Jurkat, Clone E6-1 (cell line): ENCODE data around the gene IRX2.

Experiments used
- DNase-seq: peaks from one replicate; pipeline ENCODE4 v3.0.0-alpha.2; 2011; ENCODE audit warnings: low read depth, low spot score
- H3K4me3 ChIP-seq: 2 replicates; pipeline ENCODE4 v1.5.1; 2011; ENCODE audit warnings: mild to moderate bottlenecking, low read length, control low read depth, moderate library complexity

IRX2 gene

GRCh38 chr5:2702096-2702879 is 49.2 kb downstream of the IRX2 start:
- DNase-seq = no peak
- H3K4me3 ChIP-seq = no peak overlapping the region

- DNase-seq = no peak
- no peak overlapping the region for H3K4me3 ChIP-seq
Observed at GRCh38 chr5:2701592-2701991, 49.9 kb downstream of the IRX2 start.

GRCh38 chr5:2700876-2701275 is 50.6 kb downstream of the IRX2 start:
- H3K4me3 ChIP-seq = no peak overlapping the region
- no peak for DNase-seq

- DNase-seq = no peak
- H3K4me3 ChIP-seq = no peak overlapping the region
Observed at GRCh38 chr5:2699686-2700085, 51.8 kb downstream of the IRX2 start.

- no peak for DNase-seq
Observed at GRCh38 chr5:2699231-2699630, 52.2 kb downstream of the IRX2 start.

GRCh38 chr5:2698581-2698980 is 52.9 kb downstream of the IRX2 start:
- no peak for DNase-seq
- no peak overlapping the region for H3K4me3 ChIP-seq

More at GRCh38 chr5:2699231-2699630, 52.2 kb downstream of the IRX2 start:
- H3K4me3 ChIP-seq = no peak overlapping the region

GRCh38 chr5:2697446-2698200 is 53.9 kb downstream of the IRX2 start:
- H3K4me3 ChIP-seq = no peak overlapping the region
- no peak for DNase-seq

- no peak overlapping the region for H3K4me3 ChIP-seq
- DNase-seq = no peak
Observed at GRCh38 chr5:2697041-2697440, 54.4 kb downstream of the IRX2 start.
